Subcutaneous adipose tissue (tissue), 4 donors: ENCODE data around the gene TRIM44. TPM values are rescaled to one million over a fixed set of nuclear protein-coding genes. Genes with fewer than 3 reads are reported as not detected.

Experiments used
- total RNA-seq, 4 donors: library from RNA; depleted of rRNA; stranded (reverse); fragments of >200 nt; gene quantifications; one replicate each; pipeline ENCODE4 v1.1.0, GENCODE V29; 2016
- TF ChIP-seq, protein P1 (sequence below): fragments of 450-650 bp; IDR thresholded peaks from one replicate; pipeline ENCODE4 v1.5.1; 2016; ENCODE audit warnings: low read depth, mild to moderate bottlenecking, control low read depth, antibody characterized with exemption, moderate library complexity

Gene TRIM44
- total RNA-seq, 4 donors from 2014 or later, result 32.6 to 70.9 (median 40.0) TPM

DNA sequence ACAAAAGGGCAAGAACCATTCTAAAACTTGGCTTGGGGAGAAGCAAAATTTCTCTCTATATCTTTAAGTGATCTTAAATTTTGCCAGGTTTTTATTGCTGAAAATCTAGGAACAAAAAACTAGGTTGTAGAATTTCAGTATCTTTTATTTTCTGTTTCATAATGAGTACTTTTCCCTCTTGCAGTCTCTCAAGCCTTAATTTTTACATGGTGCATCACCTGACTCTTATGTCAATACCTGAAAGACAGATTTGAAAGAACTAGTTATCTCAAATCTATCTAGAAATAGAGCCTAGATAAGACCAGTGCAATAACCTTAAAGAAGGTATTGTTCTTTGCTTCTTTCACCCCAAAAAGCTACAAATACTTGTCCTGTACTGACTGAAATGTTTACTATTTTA lies 122.1 kb downstream of the TRIM44 start:
- TF ChIP-seq, protein P1, sequence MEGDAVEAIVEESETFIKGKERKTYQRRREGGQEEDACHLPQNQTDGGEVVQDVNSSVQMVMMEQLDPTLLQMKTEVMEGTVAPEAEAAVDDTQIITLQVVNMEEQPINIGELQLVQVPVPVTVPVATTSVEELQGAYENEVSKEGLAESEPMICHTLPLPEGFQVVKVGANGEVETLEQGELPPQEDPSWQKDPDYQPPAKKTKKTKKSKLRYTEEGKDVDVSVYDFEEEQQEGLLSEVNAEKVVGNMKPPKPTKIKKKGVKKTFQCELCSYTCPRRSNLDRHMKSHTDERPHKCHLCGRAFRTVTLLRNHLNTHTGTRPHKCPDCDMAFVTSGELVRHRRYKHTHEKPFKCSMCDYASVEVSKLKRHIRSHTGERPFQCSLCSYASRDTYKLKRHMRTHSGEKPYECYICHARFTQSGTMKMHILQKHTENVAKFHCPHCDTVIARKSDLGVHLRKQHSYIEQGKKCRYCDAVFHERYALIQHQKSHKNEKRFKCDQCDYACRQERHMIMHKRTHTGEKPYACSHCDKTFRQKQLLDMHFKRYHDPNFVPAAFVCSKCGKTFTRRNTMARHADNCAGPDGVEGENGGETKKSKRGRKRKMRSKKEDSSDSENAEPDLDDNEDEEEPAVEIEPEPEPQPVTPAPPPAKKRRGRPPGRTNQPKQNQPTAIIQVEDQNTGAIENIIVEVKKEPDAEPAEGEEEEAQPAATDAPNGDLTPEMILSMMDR, result no peak

DNA sequence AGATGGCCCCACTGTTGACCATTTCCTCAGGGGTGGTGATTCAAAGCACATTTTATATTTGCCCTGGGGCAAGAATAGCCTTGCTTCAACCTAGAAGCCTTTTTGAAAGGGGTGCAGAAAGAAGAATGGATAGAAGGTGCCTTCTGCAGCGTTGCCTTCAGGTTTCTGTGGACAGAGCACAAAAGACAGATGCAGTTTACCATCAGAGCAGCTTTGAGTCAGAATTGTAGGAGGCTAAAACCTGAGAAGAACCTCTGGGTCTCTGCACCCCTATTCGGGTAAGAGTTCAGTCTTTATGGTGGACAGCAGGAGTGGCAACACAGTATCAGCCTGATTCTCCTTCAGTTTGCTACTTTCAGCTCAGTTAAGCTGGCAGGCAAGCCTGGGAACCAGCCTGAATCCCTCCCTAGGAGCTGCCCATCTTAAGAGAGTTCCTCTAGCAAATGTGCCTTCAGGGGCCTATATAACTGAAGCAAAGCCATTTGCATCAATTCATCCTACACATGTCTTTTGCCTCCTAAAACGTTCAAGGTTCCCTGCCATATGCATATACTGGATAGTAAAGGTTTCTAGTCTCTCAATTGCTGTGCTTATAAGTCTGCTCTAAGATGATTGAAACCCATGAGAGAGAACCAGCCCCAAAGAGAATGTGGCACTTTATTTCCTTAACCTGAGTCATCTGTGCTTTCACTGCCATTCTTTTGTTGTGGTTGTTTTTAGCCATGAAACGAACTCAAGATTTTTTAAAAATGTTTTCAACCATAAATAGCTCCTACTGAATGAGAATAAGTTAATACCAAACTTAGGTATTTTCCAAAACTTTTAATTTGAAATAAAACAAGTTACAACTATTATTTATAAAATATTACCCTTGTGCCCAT lies 123.0 kb downstream of the TRIM44 start:
- TF ChIP-seq, protein P1, result no peak

DNA sequence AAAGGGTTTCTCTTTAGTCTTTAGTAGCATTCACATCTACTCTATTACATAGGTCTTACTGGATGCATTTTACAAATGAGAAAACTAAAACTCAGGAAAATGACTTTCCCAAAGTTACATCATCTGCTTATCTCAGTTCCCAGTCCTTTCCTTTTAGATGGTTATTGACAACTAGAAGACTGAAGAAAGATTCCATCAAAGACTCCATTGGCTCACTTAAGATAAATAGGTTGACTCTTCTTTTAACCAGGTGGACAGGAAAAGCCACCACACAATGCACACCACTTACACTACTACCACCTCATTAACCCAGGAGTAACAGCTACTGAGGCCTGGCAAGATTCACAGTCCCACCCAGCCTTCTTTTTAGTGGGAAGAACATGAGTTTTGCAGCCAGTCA lies 123.6 kb downstream of the TRIM44 start:
- TF ChIP-seq, protein P1, result no peak

DNA sequence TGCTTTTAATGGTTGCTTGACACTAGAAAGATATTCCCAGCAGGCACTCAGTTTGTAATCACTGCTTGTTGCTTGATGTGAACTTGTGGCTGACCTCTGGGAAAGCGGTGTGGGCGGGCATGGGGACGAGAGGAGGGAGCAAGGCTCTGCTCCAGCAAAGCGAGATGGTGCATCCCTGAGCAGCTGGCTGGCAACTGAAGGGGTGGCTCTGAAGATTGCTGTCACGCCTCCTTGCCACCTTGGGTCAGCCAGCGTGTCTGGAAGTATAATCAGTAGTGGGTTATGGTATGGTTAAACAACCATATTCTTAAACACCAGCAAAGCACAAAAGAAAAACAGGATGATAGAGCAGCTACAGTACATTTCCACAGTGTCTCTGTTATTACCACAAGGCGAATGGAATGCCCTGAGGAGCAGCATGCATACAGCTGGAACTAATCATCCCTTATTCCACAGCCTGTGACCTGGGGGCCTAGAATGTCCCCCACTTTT lies 124.5 kb downstream of the TRIM44 start:
- TF ChIP-seq, protein P1, result no peak

DNA sequence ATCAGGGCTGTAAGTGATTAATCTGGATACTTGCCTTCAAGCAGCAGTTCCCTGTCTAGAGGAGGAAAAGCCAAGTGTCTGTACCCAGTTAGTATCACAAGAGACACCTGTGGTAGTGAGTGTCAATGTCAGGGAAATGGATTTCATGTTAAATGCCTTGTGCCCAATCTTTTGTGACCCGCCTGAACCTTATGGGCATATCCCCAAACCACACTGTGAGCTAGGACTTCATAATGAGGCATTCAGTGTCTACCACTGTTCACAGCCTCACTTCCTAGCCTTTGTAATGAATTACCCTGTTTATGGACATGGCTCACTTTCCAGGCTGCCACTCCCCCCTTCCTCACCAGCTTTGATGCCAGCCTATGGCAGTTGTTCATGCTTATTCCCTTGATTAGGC lies 125.1 kb downstream of the TRIM44 start:
- TF ChIP-seq, protein P1, result no peak

DNA sequence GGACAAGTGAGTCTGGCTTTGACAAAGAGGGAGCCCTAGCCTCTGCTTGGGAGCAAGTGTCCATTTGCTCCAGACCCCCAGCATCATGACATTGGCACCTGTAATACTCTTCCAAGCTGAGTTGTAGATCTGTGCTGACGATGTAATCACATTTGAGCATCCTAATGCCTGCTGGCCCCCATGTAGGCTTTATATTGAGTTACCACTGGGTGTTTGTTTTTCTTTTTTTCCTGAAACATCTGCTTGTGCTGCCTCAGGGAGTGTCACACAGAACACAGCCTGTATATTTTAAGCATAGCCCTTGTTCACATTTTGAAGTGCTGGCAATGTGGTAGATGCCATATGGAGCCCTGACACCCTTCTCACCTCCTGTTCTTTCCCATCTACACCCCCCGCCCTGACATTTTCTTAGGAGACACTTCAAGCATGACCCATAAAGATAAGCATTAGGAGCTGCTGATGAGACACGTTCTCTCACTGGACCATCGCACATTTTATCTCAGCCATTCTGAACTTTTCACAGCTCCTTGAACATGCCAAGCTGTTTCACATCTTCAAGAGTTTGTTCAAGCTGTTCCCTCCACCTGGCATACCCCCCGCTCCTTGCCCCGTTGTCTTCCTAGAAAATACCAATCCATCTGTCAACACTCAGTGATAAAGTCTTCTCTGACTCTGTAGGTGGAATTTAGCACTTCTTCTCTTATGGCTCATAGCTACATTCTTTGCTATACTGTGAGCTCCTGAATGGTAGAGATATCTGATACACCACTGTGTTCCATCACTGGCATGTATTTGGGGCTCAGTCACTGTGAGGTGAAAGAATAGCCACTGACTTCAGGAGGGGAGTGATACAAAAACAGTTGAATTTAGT lies 128.7 kb downstream of the TRIM44 start:
- TF ChIP-seq, protein P1, result no peak
